ENCODE results near the gene TBC1D22A. TPM values are rescaled to one million over a fixed set of nuclear protein-coding genes. Genes with fewer than 3 reads are reported as not detected.

Gene TBC1D22A
- total and polyA plus RNA-seq, 4 donors = 4.1 to 12.4 (median 8.4) TPM

GRCh38 chr22:47208630-47209029 is 446.2 kb downstream of the TBC1D22A start:
- TF ChIP-seq RXRA (IDR thresholded peaks at IDR 0.05) = no peak
- TF ChIP-seq GABPA (IDR thresholded peaks at IDR 0.05 in 1 of 2, conservative IDR thresholded peaks at IDR 0.05 in 1 of 2) = no peak
- no peak for TF ChIP-seq SP1 (IDR thresholded peaks at IDR 0.05)
- TF ChIP-seq YY1 (IDR thresholded peaks at IDR 0.05) = no peak
- no peak for TF ChIP-seq FOXA2 (IDR thresholded peaks at IDR 0.05)
- no peak for TF ChIP-seq REST (IDR thresholded peaks at IDR 0.05)
- TF ChIP-seq HNF4A (conservative IDR thresholded peaks at IDR 0.05) = no peak
- TF ChIP-seq FOXA1 (IDR thresholded peaks at IDR 0.05) = no peak
- no peak for TF ChIP-seq NR2F2 (IDR thresholded peaks at IDR 0.05)
- no peak for TF ChIP-seq CTCF (IDR thresholded peaks at IDR 0.05; ENCODE audit: low read depth, low read length, missing input control)
- no peak for TF ChIP-seq ATF3 (IDR thresholded peaks at IDR 0.05)
- TF ChIP-seq EGR1 (IDR thresholded peaks at IDR 0.05; ENCODE audit: low read depth in 2 of 2) = no peak
- TF ChIP-seq RAD21 (IDR thresholded peaks at IDR 0.05) = no peak
- TF ChIP-seq JUND (IDR thresholded peaks at IDR 0.05) = no peak
- no peak for TF ChIP-seq HNF4G (IDR thresholded peaks at IDR 0.05)
- TF ChIP-seq ZBTB33 (IDR thresholded peaks at IDR 0.05) = no peak
- no peak for TF ChIP-seq TAF1 (conservative IDR thresholded peaks at IDR 0.05)
- TF ChIP-seq MAX (IDR thresholded peaks at IDR 0.05) = no peak
- H3K27me3 ChIP-seq (ENCODE audit: control insufficient read depth in 4 of 4, insufficient read depth in 4 of 4, low read length in 3 of 4) = no peaks in the 10 kb centered on the region
- no peaks in the 10 kb centered on the region for H3K36me3 ChIP-seq (ENCODE audit: control insufficient read depth in 4 of 4, insufficient read depth in 3 of 4, low read depth in 1 of 4, low read length in 3 of 4)
- H3K9me3 ChIP-seq (ENCODE audit: control insufficient read depth in 4 of 4, low read length in 3 of 4) = no peaks in the 10 kb centered on the region
- H3K9ac ChIP-seq (ENCODE audit: low read depth in 1 of 2, low read length in 2 of 2) = no peak overlapping the region
- H3K27ac ChIP-seq (ENCODE audit: low read depth in 1 of 2, low read length in 2 of 2) = no peak overlapping the region
- WGBS = 76% methylated on average over 14 of the region's 14 CpGs
- DNase-seq (ENCODE audit: low spot score) = no peak
- H3K4me1 ChIP-seq (ENCODE audit: control insufficient read depth in 4 of 4, insufficient read depth in 4 of 4, low read length in 3 of 4) = no peaks in the 10 kb centered on the region
- no peak overlapping the region for H3K4me3 ChIP-seq (ENCODE audit: low read depth in 1 of 3, low read length in 3 of 3)
